ENCODE results near the gene GNG8.
"Not testable (repeated sequence)": the region's sequence is repeated elsewhere in the genome, so short reads cannot be mapped to it uniquely, and the experiment has no call there.

GNG8 gene

GRCh38 chr19:46644720-46645119, 8.7 kb upstream of the GNG8 start:
- no peak for DNase-seq

DNA sequence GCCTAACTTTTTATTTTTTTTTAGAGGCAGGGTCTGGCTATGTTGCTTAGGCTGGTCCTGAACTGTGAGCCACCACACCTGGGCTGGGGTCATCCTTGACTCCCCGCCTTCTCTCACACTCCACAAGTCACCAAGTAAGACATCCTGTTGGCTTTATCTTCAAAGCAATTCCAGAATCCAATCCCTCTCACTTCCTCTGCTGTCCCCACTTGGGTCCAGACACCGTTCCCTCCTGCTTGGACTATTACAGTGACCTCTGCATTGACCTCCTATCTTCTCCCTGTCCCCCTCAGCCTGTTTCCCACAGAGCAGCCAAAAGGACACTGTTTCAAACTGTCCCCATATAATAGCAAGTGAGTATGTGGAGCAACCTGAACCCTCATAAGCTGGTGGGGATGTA, 4.7 kb upstream of the GNG8 start:
- no peak for DNase-seq

DNA sequence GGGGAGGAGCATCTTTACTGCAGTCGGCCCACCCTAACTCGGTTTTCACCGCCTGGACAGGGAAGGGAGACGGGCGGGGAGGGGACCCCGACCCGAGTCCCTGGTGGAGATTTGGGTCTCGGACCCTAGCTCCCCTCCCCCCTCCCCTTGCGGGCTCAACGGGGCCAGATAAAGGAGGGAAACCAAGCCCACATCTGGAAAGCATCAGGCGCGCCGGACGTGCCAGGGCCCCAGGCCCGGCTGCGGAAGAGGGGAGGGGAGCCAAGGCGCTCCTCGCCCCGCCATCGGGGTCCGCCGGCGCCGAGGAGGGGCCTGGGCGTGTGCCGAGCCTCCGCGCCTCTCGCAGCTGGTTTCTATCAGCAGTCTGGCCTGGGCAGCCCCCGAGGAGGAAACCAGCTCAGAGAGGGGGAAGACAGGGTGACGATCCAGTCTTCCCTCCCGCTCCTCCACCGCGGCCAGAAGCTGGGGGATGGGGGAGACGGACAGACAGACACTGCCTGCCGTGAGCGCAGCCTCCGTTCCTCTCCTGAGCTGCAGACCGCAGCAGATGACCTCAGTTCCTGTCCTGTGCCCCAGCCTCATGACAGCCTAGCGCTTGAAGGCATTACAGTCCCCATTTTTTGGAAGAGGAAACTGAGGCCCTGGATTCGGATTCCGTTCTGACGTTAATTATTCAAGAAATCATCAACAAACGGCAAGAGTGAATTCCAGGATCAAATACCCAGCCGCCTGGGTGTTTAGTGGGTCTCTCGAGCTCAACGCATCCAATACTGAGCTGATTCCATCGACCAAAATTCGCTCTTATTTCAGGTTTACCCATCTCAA, 3.6 kb upstream of the GNG8 start:
- DNase-seq, result no peak

GRCh38 chr19:46637224-46637623, 1.2 kb upstream of the GNG8 start:
- no peak for DNase-seq

- DNase-seq, result no peak
Observed at GRCh38 chr19:46634656-46635218, 1.3 kb downstream of the GNG8 start.

DNA sequence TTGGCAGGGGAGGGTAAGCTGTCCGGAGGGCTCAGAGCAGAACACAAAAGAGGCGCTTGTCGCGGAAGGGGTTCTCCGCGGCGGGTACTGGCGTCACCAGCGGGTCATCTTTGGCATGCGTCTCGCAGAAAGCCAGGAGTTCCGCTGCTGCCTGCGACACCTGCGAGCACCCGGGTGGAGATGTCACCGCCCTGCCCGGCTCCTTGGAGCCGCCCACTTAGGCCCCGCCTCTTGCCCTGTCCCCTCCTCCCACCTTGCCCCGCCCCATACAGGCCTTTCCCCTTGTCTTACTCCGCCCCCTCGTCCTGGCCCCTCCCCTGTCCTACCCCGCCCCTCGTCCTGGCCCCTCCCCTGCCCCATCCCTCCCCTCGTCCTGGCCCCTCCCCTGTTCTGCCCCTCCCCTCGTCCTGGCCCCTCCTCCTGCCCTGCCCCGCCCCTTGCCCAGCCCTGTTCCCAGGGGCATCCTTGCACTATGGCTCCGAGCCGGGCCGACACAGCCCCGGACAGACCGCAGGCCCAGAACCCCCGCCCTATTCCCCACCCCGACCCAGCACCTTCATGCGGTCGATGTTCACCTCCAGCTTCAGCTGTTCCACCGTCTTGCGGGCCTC, 1.9 kb downstream of the GNG8 start:
- DNase-seq, result peak; percentile 91

- no peak for DNase-seq
Observed at GRCh38 chr19:46633130-46633529, 2.9 kb downstream of the GNG8 start.

GRCh38 chr19:46631481-46631880, 4.5 kb downstream of the GNG8 start:
- DNase-seq, result no peak

GRCh38 chr19:46630586-46631205, 5.3 kb downstream of the GNG8 start:
- no peak for DNase-seq

GRCh38 chr19:46629546-46630025, 6.4 kb downstream of the GNG8 start:
- DNase-seq, result no peak

DNA sequence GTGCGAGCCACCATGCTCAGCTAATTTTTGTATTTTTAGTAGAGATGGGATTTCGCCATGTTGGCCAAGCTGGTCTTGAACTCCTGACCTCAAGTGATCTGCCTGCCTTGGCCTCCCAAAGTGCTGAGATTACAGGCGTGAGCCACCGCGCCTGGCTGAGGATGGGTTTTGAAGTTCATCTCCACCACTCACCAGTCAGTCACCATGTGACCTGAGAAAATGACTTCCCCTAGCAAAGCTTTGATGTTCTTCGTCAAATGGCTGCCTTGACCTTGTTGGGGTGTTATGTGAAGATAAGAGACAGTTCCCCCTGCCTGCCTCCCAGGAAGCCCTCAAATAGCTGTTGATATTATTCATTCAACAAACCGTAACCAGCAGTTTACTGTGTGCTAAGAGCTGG, 7.0 kb downstream of the GNG8 start:
- DNase-seq, result not testable (repeated sequence)

- DNase-seq, result no peak
Observed at GRCh38 chr19:46626446-46626845, 9.6 kb downstream of the GNG8 start.

DNA sequence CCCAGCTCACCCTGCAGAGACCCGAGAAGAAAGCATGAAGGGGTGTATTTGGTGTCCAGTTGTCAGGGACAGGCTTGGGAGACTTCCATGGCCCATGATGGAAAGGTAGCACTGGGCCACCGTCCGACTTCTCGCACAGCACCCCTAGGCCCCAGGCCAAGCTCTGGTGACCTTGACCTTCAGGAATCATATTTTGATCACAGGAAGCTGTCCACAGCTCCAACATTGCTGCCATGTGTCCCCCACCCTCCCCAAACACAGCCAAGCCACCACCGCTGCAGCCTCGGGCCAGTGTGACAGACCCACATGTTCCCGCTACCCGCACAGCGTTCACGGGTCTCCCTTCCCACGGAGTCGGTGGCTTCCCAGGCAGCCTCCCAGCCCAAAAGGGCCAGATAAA, 10.3 kb downstream of the GNG8 start:
- no peak for DNase-seq

GRCh38 chr19:46624958-46625661, 10.9 kb downstream of the GNG8 start, which contains the start of gene PTGIR:
Gene PTGIR (minus strand): TSS chr19:46625089. CDS start chr19:46624225, 864 bp downstream.
- no peak for DNase-seq

DNA sequence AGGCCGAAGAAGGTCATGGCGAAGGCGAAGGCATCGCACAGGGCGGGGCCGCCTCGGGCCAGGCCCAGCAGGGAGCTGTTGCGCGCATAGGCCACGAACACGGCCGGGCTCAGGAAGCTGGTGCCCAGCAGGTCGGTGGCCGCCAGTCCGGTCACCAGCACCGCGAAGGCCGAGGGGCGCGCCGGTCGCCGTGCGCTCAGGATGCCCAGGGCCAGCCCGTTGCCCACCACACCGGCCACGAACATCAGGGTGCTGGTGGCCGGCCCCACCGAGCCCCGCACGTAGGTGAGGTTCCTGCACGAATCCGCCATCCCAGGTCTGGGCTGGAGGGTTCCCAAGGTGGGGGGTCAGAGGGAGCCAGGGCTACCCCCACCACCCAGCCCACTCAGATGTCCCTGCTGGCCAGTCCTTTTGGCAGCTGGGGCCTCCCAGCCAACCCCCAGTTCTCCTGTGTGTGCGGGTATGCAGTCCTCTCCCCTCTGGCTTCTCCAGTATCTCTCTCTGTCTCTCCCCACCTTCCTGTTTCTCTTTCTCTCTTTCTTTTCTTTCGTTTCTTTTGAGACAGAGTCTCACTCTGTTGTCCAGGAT, 12.0 kb downstream of the GNG8 start:
- DNase-seq, result no peak

DNA sequence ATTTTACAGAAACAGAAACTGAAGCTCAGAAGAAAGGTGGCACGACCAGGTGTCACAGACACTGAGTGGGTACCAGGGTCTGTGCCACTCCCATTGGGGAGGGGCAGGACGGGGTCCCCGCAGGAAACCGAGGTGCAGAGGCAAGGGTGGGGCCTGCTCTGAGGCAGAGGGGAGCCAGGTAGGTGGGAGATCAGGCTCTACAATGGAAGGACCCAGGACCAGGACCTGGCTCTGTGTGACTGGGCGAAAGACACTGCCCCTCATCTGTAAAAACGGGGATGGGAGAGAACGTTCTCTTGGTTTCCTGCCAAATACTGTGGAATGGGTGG, 13.9 kb downstream of the GNG8 start:
- no peak for DNase-seq

- DNase-seq, result no peak
Observed at GRCh38 chr19:46621191-46622117, 14.5 kb downstream of the GNG8 start.

DNA sequence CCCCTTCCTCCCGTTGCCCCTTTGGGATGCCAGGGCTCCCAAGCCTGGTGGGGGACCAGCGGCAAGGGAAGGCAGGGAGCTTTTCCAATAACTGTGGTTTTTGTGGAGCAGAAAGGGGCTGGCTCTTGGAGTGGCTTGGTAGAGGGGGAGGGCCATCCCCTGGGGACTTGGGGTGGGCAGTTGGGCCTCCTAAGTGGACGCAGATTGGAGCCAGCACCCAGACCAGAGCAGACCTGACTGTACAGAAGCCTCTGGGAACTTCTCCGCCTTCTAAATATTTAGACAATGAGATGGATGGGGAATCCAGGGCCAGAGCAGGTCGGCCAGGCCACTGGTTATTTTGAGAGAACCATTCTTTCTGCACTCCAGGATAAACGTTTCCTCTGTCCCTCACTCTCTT, 15.3 kb downstream of the GNG8 start:
- DNase-seq, result no peak

GRCh38 chr19:46620267-46620666, 15.7 kb downstream of the GNG8 start:
- no peak for DNase-seq

DNA sequence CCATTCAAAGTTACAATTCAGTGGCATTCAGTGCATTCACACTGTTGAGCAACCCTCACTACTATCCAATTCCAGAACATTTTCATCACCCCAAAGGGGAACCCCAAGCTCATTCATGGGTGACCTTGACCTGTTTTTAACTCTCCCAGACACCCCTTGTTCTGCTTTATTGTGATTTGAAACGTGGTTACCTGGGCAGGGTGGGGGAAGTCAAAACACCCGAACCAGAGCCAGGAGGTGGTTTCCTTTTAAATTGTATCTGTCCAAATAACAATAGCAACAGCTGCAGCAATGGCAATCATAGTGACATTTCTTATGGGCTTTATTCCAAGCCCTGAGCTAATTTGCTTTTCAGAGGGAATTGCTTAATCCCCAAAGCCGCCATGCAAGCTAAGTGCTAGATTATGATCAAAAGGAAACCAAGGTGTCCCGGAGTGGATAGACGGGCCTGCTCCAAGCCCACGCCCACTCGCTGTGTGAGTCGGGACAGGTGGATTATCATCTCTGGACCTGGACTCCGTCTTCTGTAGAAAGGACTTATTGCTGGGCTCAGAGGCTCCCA, 17.3 kb downstream of the GNG8 start:
- no peak for DNase-seq

GRCh38 chr19:46617601-46618000, 18.4 kb downstream of the GNG8 start:
- DNase-seq, result no peak

All from activated CD4-positive, alpha-beta T cell treated with anti-CD3 and anti-CD28 coated beads for 1 hour (primary cell).